Smooth muscle cell (in vitro differentiated cells): ENCODE results near the gene PIK3C2B. TPM values are rescaled to one million over a fixed set of nuclear protein-coding genes. Genes with fewer than 3 reads are reported as not detected.
A peak's percentile ranks its signal among the peaks of the same experiment; 100 is the strongest.

Experiments
- DNase-seq: peaks from one replicate; lab custom pipeline; 2025; ENCODE audit not compliant: unreplicated experiment; lab: John Stamatoyannopoulos, UW
- H2AFZ ChIP-seq: fragments of 200-600 bp; sonication (generic); 2 replicates; pipeline ENCODE4 v1.6.0; 2016; ENCODE audit warnings: antibody characterized with exemption, low read depth, mild to moderate bottlenecking
- H3F3A ChIP-seq: fragments of 200-600 bp; sonication (generic); 2 replicates; pipeline ENCODE4 v1.6.0; 2017; ENCODE audit warnings: antibody characterized with exemption, low read depth
- H3K27ac ChIP-seq: fragments of 200-600 bp; sonication (generic); 2 replicates; pipeline ENCODE4 v1.5.1; 2016; ENCODE audit warnings: low read depth, mild to moderate bottlenecking
- H3K27me3 ChIP-seq: fragments of 200-600 bp; sonication (generic); 2 replicates; pipeline ENCODE4 v1.6.1; 2016; ENCODE audit warnings: low read depth, mild to moderate bottlenecking
- H3K36me3 ChIP-seq: fragments of 200-600 bp; sonication (generic); 2 replicates; pipeline ENCODE4 v1.5.1; 2016; ENCODE audit warnings: low read depth
- H3K4me1 ChIP-seq: fragments of 200-600 bp; sonication (generic); 2 replicates; pipeline ENCODE4 v1.5.1; 2016; ENCODE audit warnings: low read depth
- H3K4me2 ChIP-seq: fragments of 200-600 bp; sonication (generic); 2 replicates; pipeline ENCODE4 v1.6.0; 2016; ENCODE audit warnings: mild to moderate bottlenecking
- H3K4me3 ChIP-seq: fragments of 200-600 bp; sonication (generic); 2 replicates; pipeline ENCODE4 v1.5.1; 2016; ENCODE audit warnings: mild to moderate bottlenecking
- H3K79me2 ChIP-seq: fragments of 200-600 bp; sonication (generic); 2 replicates; pipeline ENCODE4 v1.6.0; 2016; ENCODE audit warnings: low read depth, mild to moderate bottlenecking
- H3K9ac ChIP-seq: fragments of 200-600 bp; sonication (generic); 2 replicates; pipeline ENCODE4 v1.6.0; 2016; ENCODE audit warnings: low read depth
- H3K9me3 ChIP-seq: fragments of 200-600 bp; sonication (generic); replicated peaks from 2 replicates; pipeline ENCODE4 v1.5.1; 2016; ENCODE audit warnings: low read depth
- H4K20me1 ChIP-seq: fragments of 200-600 bp; sonication (generic); 2 replicates; pipeline ENCODE4 v1.6.0; 2016; ENCODE audit warnings: low read depth
- CTCF ChIP-seq: fragments of 200-600 bp; sonication (generic); IDR thresholded peaks from 2 replicates; pipeline ENCODE4 v1.5.1; 2017; ENCODE audit warnings: borderline replicate concordance, mild to moderate bottlenecking, antibody characterized with exemption; ENCODE audit not compliant: insufficient read depth, poor library complexity, severe bottlenecking
- WGBS: methylation state at CpG from one replicate; pipeline ENCODE4 v1.1.7; 2016; ENCODE audit warnings: low lambda C conversion rate; 5-methylcytosine and 5-hydroxymethylcytosine counted together
- polyA plus RNA-seq: library from polyadenylated mRNA; unstranded; fragments of >200 nt; fragmentation: Nextera tagmentation; extraction: Ambion mirVana; gene quantifications from 2 replicates; pipeline ENCODE4 v1.2.1, GENCODE V29; 2016
- total RNA-seq: library from RNA; depleted of rRNA; stranded (reverse); fragments of >200 nt; gene quantifications from 2 replicates; pipeline ENCODE4 v1.2.3, GENCODE V29; 2014

Gene PIK3C2B
- total and polyA plus RNA-seq, 2 experiments from 2014 or later = 3.0 to 9.5 TPM

- Histone ChIP-seq H3K4me2 (no peak overlapping the region), H3K36me3 (no peaks in the 10 kb centered on the region), H3K4me3 (no peak overlapping the region), H2AFZ (no peak overlapping the region), H3K27ac (no peak overlapping the region), H3K27me3 (no peaks in the 10 kb centered on the region), H3K9ac (no peak overlapping the region), H3K9me3 (no peaks in the 10 kb centered on the region), H3K4me1 (peaks cover 6% of the 10 kb centered on the region), H3K79me2 (no peaks in the 10 kb centered on the region), H3F3A (no peaks in the 10 kb centered on the region), H4K20me1 (no peaks in the 10 kb centered on the region)
- no peak for TF ChIP-seq CTCF
- 91% methylated on average over 6 of the region's 6 CpGs for WGBS
- no peak for DNase-seq
These were observed 47.4 kb downstream of the PIK3C2B start for GRCh38 chr1:204447190-204447589.

GRCh38 chr1:204446413-204447111, 48.0 kb downstream of the PIK3C2B start:
- 53% methylated on average over 11 of the region's 11 CpGs for WGBS
- Histone ChIP-seq H3K4me3 (no peak overlapping the region), H3K79me2 (no peaks in the 10 kb centered on the region), H3K27ac (no peak overlapping the region), H4K20me1 (no peaks in the 10 kb centered on the region), H3K9me3 (no peaks in the 10 kb centered on the region), H3K4me2 (no peak overlapping the region), H2AFZ (no peak overlapping the region), H3K9ac (no peak overlapping the region), H3K4me1 (peaks cover 6% of the 10 kb centered on the region), H3F3A (no peaks in the 10 kb centered on the region), H3K36me3 (no peaks in the 10 kb centered on the region), H3K27me3 (no peaks in the 10 kb centered on the region)
- DNase-seq = peak; percentile 13
- TF ChIP-seq CTCF = peak; percentile 69

GRCh38 chr1:204445860-204446412, 48.7 kb downstream of the PIK3C2B start:
- no peaks in the 10 kb centered on the region for H3K27me3 ChIP-seq
- peak; percentile 43 for TF ChIP-seq CTCF
- H3K9ac ChIP-seq = no peak overlapping the region
- H3K4me1 ChIP-seq = peaks cover 2% of the 10 kb centered on the region
- no peak overlapping the region for H3K27ac ChIP-seq
- H4K20me1 ChIP-seq = no peaks in the 10 kb centered on the region
- no peaks in the 10 kb centered on the region for H3K9me3 ChIP-seq
- H2AFZ ChIP-seq = no peak overlapping the region
- 53% methylated on average over 11 of the region's 11 CpGs for WGBS
- no peak overlapping the region for H3K4me2 ChIP-seq
- H3K4me3 ChIP-seq = no peak overlapping the region
- H3K36me3 ChIP-seq = no peaks in the 10 kb centered on the region
- no peaks in the 10 kb centered on the region for H3F3A ChIP-seq
- no peak for DNase-seq
- no peaks in the 10 kb centered on the region for H3K79me2 ChIP-seq

Other genes with a start within 250 kb of the PIK3C2B start
- gene PLEKHA6, start 134.9 kb downstream of the PIK3C2B start, total RNA-seq = 0.45 and 0.67 TPM in 2 replicates
- gene PLEKHA6, start 134.9 kb downstream of the PIK3C2B start, polyA plus RNA-seq = 0.85 and 2.5 TPM in 2 replicates
- 68.1 and 74.8 TPM in 2 replicates for gene PPP1R15B, start 83.0 kb downstream of the PIK3C2B start, total RNA-seq
- 24.1 and 25.0 TPM in 2 replicates for gene PPP1R15B, start 83.0 kb downstream of the PIK3C2B start, polyA plus RNA-seq
- 21.3 and 31.7 TPM in 2 replicates for gene MDM4, start 21.6 kb upstream of the PIK3C2B start, total RNA-seq
- 6.1 and 10.8 TPM in 2 replicates for gene MDM4, start 21.6 kb upstream of the PIK3C2B start, polyA plus RNA-seq
- gene LRRN2, start 190.9 kb upstream of the PIK3C2B start, total RNA-seq = 1.2 and 1.3 TPM in 2 replicates
- gene LRRN2, start 190.9 kb upstream of the PIK3C2B start, polyA plus RNA-seq = 0.83 and 2.4 TPM in 2 replicates